GM23338 (cell line): Measurements from ENCODE around the gene MLPH. TPM values are rescaled to one million over a fixed set of nuclear protein-coding genes. Genes with fewer than 3 reads are reported as not detected.

ENCODE experiments used
- ATAC-seq: fragments of 200-7000 bp; cut with Tn5 transposase; 3 replicates; pipeline ENCODE4 v1.9.1; 2020
- DNase-seq: peaks from one replicate; pipeline ENCODE4 v3.0.0-alpha.2; 2015; ENCODE audit warnings: low spot score
- H2AFZ ChIP-seq: fragments of 200-600 bp; sonication (generic); 2 replicates; pipeline ENCODE4 v1.8.0; 2016; ENCODE audit warnings: antibody characterized with exemption, mild to moderate bottlenecking, moderate library complexity
- H3F3A ChIP-seq: fragments of 200-600 bp; sonication (generic); replicated peaks from 2 replicates; pipeline ENCODE4 v1.8.0; 2017; ENCODE audit warnings: antibody characterized with exemption, mixed run types, low read depth
- H3K27ac ChIP-seq: fragments of 200-600 bp; sonication (generic); 2 replicates; pipeline ENCODE4 v1.6.1; 2016; ENCODE audit warnings: low read depth
- H3K27me3 ChIP-seq: fragments of 200-600 bp; sonication (generic); 2 replicates; pipeline ENCODE4 v1.8.0; 2016; ENCODE audit warnings: mild to moderate bottlenecking, mixed run types, moderate library complexity; ENCODE audit not compliant: insufficient read depth
- H3K36me3 ChIP-seq: fragments of 200-600 bp; sonication (generic); 2 replicates; pipeline ENCODE4 v1.8.0; 2016; ENCODE audit warnings: mild to moderate bottlenecking; ENCODE audit not compliant: insufficient read depth
- H3K4me1 ChIP-seq: fragments of 200-600 bp; sonication (generic); 2 replicates; pipeline ENCODE4 v1.8.0; 2016; ENCODE audit warnings: mild to moderate bottlenecking, moderate library complexity; ENCODE audit not compliant: insufficient read depth
- H3K4me2 ChIP-seq: fragments of 200-600 bp; sonication (generic); 2 replicates; pipeline ENCODE4 v1.7.1; 2017; ENCODE audit warnings: mixed run types
- H3K4me3 ChIP-seq: fragments of 200-600 bp; sonication (generic); 2 replicates; pipeline ENCODE4 v1.6.1; 2016; ENCODE audit warnings: mixed run types
- H3K79me2 ChIP-seq: fragments of 200-600 bp; sonication (generic); replicated peaks from 2 replicates; pipeline ENCODE4 v1.8.0; 2017; ENCODE audit warnings: mild to moderate bottlenecking; ENCODE audit not compliant: insufficient read depth
- H3K9me2 ChIP-seq: fragments of 200-600 bp; sonication (generic); 2 replicates; pipeline ENCODE4 v1.8.0; 2017; ENCODE audit not compliant: insufficient read depth
- H4K20me1 ChIP-seq: fragments of 200-600 bp; sonication (generic); replicated peaks from 2 replicates; pipeline ENCODE4 v1.8.0; 2017; ENCODE audit warnings: mild to moderate bottlenecking; ENCODE audit not compliant: insufficient read depth
- H3K27ac Mint-ChIP-seq: 2 replicates; pipeline ENCODE4 v1.8.0; 2020; ENCODE audit warnings: inconsistent platforms, mild to moderate bottlenecking, moderate library complexity, mixed read lengths
- H3K27me3 Mint-ChIP-seq: 3 replicates; pipeline ENCODE4 v1.8.0; 2022; ENCODE audit warnings: low read depth, mild to moderate bottlenecking, moderate library complexity, mixed read lengths, inconsistent platforms; ENCODE audit not compliant: insufficient read depth, poor library complexity
- H3K36me3 Mint-ChIP-seq: 3 replicates; pipeline ENCODE4 v1.8.0; 2021; ENCODE audit warnings: low read depth, mild to moderate bottlenecking, inconsistent platforms, moderate library complexity, mixed read lengths
- H3K4me1 Mint-ChIP-seq: 3 replicates; pipeline ENCODE4 v1.8.0; 2020; ENCODE audit warnings: mild to moderate bottlenecking, inconsistent platforms, mixed read lengths
- H3K4me3 Mint-ChIP-seq: 3 replicates; pipeline ENCODE4 v1.8.0; 2021; ENCODE audit warnings: moderate library complexity, mild to moderate bottlenecking, inconsistent platforms, mixed read lengths
- H3K9me3 Mint-ChIP-seq: 3 replicates; pipeline ENCODE4 v1.8.0; 2020; ENCODE audit warnings: moderate library complexity, mild to moderate bottlenecking, inconsistent platforms, mixed read lengths
- CREB1 ChIP-seq: fragments of 250-450 bp; sonication (Bioruptor Pico); IDR thresholded peaks from 2 replicates; pipeline ENCODE4 v1.5.0; 2020; ENCODE audit warnings: low read depth, mild to moderate bottlenecking, moderate library complexity
- CTCF ChIP-seq, 2 experiments: fragments of 200-600 bp in 1 of 2; sonication (generic) in 1 of 2; conservative IDR thresholded peaks; 2 replicates each; pipeline versions ENCODE4 v1.5.1 to v1.6.1; 2016 to 2017; ENCODE audit warnings: antibody characterized with exemption in 2 of 2, low read depth in 2 of 2, mild to moderate bottlenecking in 2 of 2, moderate library complexity in 1 of 2
- EZH2 ChIP-seq: fragments of 200-600 bp; sonication (generic); IDR thresholded peaks from one replicate; pipeline ENCODE4 v1.8.0; 2017; ENCODE audit warnings: antibody characterized with exemption, mild to moderate bottlenecking, low read depth; ENCODE audit not compliant: unreplicated experiment
- EZH2phosphoT487 ChIP-seq: fragments of 200-600 bp; sonication (generic); IDR thresholded peaks from one replicate; pipeline ENCODE4 v1.8.1; 2018; ENCODE audit warnings: antibody characterized with exemption; ENCODE audit not compliant: unreplicated experiment
- JUNB ChIP-seq: IDR thresholded peaks from one replicate; pipeline ENCODE4 v1.6.1; 2016; ENCODE audit warnings: antibody characterized with exemption; ENCODE audit not compliant: unreplicated experiment
- NANOG ChIP-seq: IDR thresholded peaks from 2 replicates; pipeline ENCODE4 v1.6.1; 2016; ENCODE audit warnings: antibody characterized with exemption, borderline replicate concordance
- POLR2AphosphoS5 ChIP-seq: IDR thresholded peaks from 2 replicates; pipeline ENCODE4 v1.6.1; 2016; ENCODE audit warnings: antibody characterized with exemption, low read depth
- STAT1 ChIP-seq: IDR thresholded peaks from one replicate; pipeline ENCODE4 v1.6.1; 2016; ENCODE audit warnings: antibody characterized with exemption; ENCODE audit not compliant: unreplicated experiment
- ZNF114 ChIP-seq: fragments of 250-450 bp; sonication (Bioruptor Pico); IDR thresholded peaks from 2 replicates; pipeline ENCODE4 v1.5.0; 2020; ENCODE audit warnings: mild to moderate bottlenecking, moderate library complexity
- ZNF331 ChIP-seq: fragments of 250-450 bp; sonication (Bioruptor Pico); IDR thresholded peaks from 2 replicates; pipeline ENCODE4 v1.5.0; 2020; ENCODE audit warnings: low read depth, mild to moderate bottlenecking, moderate library complexity
- polyA plus RNA-seq: library from polyadenylated mRNA; unstranded; fragments of >200 nt; fragmentation: Nextera tagmentation; extraction: Ambion mirVana; gene quantifications from 2 replicates; pipeline ENCODE4 v1.2.1, GENCODE V29; 2016
- total RNA-seq: library from RNA; depleted of rRNA; stranded (reverse); fragments of >200 nt; shearing (Covaris generic); gene quantifications from 2 replicates; pipeline ENCODE4 v1.2.3, GENCODE V29; 2014
- TF ChIP-seq, protein P1 (sequence below): IDR thresholded peaks from 2 replicates; pipeline ENCODE4 v1.6.1; 2016; ENCODE audit warnings: antibody characterized with exemption
- TF ChIP-seq, protein P2 (sequence below): fragments of 250-450 bp; sonication (Bioruptor Pico); IDR thresholded peaks from 2 replicates; pipeline ENCODE4 v1.5.0; 2020; ENCODE audit warnings: mild to moderate bottlenecking, moderate library complexity

The MLPH gene
- total and polyA plus RNA-seq, 2 experiments from 2014 or later = 13.6 to 16.5 TPM

DNA sequence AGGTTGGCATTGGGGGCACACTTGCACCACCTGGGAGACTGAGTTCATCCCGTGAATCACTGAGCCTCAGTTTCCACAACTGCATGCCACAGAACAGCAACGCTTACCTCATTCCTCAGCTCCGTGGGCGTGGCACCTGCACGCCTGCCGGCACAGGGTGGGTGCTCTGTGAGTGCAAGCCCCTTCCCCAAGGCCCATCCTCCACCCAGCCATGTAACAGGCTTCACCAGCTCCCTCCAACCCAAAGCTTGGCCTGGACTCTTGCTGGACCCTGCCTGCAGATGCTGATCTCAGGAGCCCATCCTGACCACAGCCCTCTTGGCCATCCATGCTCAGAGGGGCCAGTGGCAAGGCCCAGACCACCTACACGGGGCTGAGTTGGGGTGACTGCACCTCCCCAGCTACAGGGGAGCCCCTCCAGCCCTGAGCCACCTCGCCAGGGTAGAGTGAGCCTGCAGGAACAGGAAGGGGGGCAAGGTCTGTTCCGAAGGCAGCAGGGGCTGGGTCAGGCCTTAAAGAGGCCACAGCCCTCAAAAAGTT is 81.1 kb downstream of the MLPH start (continued):
- TF ChIP-seq STAT1 (no peak), POLR2AphosphoS5 (no peak), CTCF (conservative IDR thresholded peaks at IDR 0.05; ENCODE audit: low read depth in 2 of 2) (no peak), ZNF331 (no peak), EZH2phosphoT487 (no peak), JUNB (no peak), NANOG (no peak)
- TF ChIP-seq, protein P1, sequence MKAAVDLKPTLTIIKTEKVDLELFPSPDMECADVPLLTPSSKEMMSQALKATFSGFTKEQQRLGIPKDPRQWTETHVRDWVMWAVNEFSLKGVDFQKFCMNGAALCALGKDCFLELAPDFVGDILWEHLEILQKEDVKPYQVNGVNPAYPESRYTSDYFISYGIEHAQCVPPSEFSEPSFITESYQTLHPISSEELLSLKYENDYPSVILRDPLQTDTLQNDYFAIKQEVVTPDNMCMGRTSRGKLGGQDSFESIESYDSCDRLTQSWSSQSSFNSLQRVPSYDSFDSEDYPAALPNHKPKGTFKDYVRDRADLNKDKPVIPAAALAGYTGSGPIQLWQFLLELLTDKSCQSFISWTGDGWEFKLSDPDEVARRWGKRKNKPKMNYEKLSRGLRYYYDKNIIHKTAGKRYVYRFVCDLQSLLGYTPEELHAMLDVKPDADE = no peak

DNA sequence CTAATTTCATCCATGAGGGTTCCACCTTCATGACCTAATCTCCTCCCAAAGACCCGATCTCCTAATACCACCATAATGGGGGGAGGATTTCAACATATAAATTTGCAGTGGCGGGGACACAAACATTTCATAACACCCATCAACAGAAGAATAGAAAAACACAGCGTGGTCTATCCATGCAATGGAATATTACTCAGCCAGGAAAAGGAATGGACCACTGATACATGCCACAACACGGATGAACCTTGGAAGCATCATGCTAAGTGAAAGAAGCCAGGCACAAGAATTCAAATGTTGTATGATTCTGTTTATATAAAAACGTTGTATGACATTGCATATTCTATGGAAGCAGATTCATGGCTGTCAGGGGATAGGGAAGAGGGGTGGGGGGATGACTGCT is 82.0 kb downstream of the MLPH start:
- Histone ChIP-seq H3K4me1 (peaks cover 6% of the 10 kb centered on the region; the same call in 1 of the 2 replicates), H4K20me1 (no peaks in the 10 kb centered on the region), H3K4me3 (no peak overlapping the region), H3K27ac (no peak overlapping the region), H3K4me2 (no peak overlapping the region), H2AFZ (no peak overlapping the region), H3K36me3 (no peaks in the 10 kb centered on the region), H3K9me2 (no peaks in the 10 kb centered on the region), H3K27me3 (no peaks in the 10 kb centered on the region), H3F3A (no peaks in the 10 kb centered on the region), H3K79me2 (no peaks in the 10 kb centered on the region)
- no peak overlapping the region for H3K27ac Mint-ChIP-seq
- peaks cover 7% of the 10 kb centered on the region for H3K27me3 Mint-ChIP-seq
- H3K4me1 Mint-ChIP-seq = peaks cover 15% of the 10 kb centered on the region
- H3K9me3 Mint-ChIP-seq = peaks cover 3% of the 10 kb centered on the region; the same call in 1 of the 3 replicates
- ATAC-seq (no peak), DNase-seq (no peak)
- H3K4me3 Mint-ChIP-seq = no peak overlapping the region
- H3K36me3 Mint-ChIP-seq = no peaks in the 10 kb centered on the region
- no peak for TF ChIP-seq EZH2
- TF ChIP-seq, protein P1 = no peak
- TF ChIP-seq JUNB = no peak
- no peak for TF ChIP-seq POLR2AphosphoS5
- no peak for TF ChIP-seq EZH2phosphoT487
- TF ChIP-seq, protein P2, sequence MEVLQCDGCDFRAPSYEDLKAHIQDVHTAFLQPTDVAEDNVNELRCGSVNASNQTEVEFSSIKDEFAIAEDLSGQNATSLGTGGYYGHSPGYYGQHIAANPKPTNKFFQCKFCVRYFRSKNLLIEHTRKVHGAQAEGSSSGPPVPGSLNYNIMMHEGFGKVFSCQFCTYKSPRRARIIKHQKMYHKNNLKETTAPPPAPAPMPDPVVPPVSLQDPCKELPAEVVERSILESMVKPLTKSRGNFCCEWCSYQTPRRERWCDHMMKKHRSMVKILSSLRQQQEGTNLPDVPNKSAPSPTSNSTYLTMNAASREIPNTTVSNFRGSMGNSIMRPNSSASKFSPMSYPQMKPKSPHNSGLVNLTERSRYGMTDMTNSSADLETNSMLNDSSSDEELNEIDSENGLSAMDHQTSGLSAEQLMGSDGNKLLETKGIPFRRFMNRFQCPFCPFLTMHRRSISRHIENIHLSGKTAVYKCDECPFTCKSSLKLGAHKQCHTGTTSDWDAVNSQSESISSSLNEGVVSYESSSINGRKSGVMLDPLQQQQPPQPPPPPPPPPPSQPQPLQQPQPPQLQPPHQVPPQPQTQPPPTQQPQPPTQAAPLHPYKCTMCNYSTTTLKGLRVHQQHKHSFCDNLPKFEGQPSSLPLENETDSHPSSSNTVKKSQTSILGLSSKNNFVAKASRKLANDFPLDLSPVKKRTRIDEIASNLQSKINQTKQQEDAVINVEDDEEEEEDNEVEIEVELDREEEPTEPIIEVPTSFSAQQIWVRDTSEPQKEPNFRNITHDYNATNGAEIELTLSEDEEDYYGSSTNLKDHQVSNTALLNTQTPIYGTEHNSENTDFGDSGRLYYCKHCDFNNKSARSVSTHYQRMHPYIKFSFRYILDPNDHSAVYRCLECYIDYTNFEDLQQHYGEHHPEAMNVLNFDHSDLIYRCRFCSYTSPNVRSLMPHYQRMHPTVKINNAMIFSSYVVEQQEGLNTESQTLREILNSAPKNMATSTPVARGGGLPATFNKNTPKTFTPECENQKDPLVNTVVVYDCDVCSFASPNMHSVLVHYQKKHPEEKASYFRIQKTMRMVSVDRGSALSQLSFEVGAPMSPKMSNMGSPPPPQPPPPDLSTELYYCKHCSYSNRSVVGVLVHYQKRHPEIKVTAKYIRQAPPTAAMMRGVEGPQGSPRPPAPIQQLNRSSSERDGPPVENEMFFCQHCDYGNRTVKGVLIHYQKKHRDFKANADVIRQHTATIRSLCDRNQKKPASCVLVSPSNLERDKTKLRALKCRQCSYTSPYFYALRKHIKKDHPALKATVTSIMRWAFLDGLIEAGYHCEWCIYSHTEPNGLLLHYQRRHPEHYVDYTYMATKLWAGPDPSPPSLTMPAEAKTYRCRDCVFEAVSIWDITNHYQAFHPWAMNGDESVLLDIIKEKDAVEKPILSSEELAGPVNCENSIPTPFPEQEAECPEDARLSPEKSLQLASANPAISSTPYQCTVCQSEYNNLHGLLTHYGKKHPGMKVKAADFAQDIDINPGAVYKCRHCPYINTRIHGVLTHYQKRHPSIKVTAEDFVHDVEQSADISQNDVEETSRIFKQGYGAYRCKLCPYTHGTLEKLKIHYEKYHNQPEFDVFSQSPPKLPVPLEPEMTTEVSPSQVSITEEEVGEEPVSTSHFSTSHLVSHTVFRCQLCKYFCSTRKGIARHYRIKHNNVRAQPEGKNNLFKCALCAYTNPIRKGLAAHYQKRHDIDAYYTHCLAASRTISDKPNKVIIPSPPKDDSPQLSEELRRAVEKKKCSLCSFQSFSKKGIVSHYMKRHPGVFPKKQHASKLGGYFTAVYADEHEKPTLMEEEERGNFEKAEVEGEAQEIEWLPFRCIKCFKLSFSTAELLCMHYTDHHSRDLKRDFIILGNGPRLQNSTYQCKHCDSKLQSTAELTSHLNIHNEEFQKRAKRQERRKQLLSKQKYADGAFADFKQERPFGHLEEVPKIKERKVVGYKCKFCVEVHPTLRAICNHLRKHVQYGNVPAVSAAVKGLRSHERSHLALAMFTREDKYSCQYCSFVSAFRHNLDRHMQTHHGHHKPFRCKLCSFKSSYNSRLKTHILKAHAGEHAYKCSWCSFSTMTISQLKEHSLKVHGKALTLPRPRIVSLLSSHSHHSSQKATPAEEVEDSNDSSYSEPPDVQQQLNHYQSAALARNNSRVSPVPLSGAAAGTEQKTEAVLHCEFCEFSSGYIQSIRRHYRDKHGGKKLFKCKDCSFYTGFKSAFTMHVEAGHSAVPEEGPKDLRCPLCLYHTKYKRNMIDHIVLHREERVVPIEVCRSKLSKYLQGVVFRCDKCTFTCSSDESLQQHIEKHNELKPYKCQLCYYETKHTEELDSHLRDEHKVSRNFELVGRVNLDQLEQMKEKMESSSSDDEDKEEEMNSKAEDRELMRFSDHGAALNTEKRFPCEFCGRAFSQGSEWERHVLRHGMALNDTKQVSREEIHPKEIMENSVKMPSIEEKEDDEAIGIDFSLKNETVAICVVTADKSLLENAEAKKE (CRISPR knock-in tag) = no peak
- no peak for TF ChIP-seq NANOG
- no peak for TF ChIP-seq ZNF114 (CRISPR knock-in tag)
- no peak for TF ChIP-seq STAT1
- TF ChIP-seq CTCF (conservative IDR thresholded peaks at IDR 0.05; ENCODE audit: low read depth in 2 of 2) = no peak
- TF ChIP-seq CREB1 (CRISPR knock-in tag) = no peak
